Measurements from ENCODE around the gene LIN54. TPM values are rescaled to one million over a fixed set of nuclear protein-coding genes. Genes with fewer than 3 reads are reported as not detected.
A peak's percentile ranks its signal among the peaks of the same experiment; 100 is the strongest.

The LIN54 gene
- polyA plus RNA-seq, 1 donor (not counting 4 experiments of a cell fraction or from before 2014, with no cell fraction given): 8.1 TPM

GRCh38 chr4:82900066-82900410, 110.6 kb downstream of the LIN54 start:
- Histone ChIP-seq H3K36me3 (ENCODE audit: control insufficient read depth in 2 of 2, extremely low read depth in 1 of 2, insufficient read depth in 2 of 2, low read length in 2 of 2) (peaks cover 8 to 11% of the 10 kb centered on the region in 2 experiments), H3K4me1 (ENCODE audit: control insufficient read depth, extremely low read depth, insufficient read depth, low read length) (peaks cover 14% of the 10 kb centered on the region), H3K4me2 (ENCODE audit: control insufficient read depth, extremely low read depth, insufficient read depth, low read depth, low read length) (peak overlapping the region; percentile 78), H3K27ac (ENCODE audit: control insufficient read depth, insufficient read depth, low read length) (peak overlapping the region; percentile 92), H2AFZ (ENCODE audit: control insufficient read depth, low read length) (peak overlapping the region; percentile 70), H3K9me1 (ENCODE audit: control insufficient read depth, extremely low read depth, insufficient read depth, low read length) (no peaks in the 10 kb centered on the region), H3K4me3 (ENCODE audit: control insufficient read depth in 2 of 3, extremely low read depth in 1 of 3, insufficient read depth in 2 of 3, low read depth in 1 of 3, low read length in 3 of 3) (peak overlapping the region; percentile 75 to 98 (median 93)), H3K79me2 (ENCODE audit: control insufficient read depth, insufficient read depth, low read length) (peaks cover 53% of the 10 kb centered on the region), H3K27me3 (ENCODE audit: control insufficient read depth, extremely low read depth, insufficient read depth, low read length) (no peaks in the 10 kb centered on the region), H4K20me1 (ENCODE audit: control insufficient read depth, extremely low read depth, insufficient read depth, low read length) (no peaks in the 10 kb centered on the region), H3K9me3 (ENCODE audit: control insufficient read depth, low read depth, low read length) (no peaks in the 10 kb centered on the region), H3K9ac (ENCODE audit: control insufficient read depth, extremely low read depth, insufficient read depth, low read length) (peak overlapping the region; percentile 92)
- dilution Hi-C loops (cut with MboI; ENCODE audit: extremely low pct_ligation_motif_present, low sequenced_read_pairs): no loop called here
- FAIRE-seq (peak; percentile 44), DNase-seq (ENCODE audit: low read depth, low spot score) (no peak)
- TF ChIP-seq CTCF (optimal IDR thresholded peaks at IDR 0.05 in 1 of 3, IDR thresholded peaks at IDR 0.05 in 1 of 3, conservative IDR thresholded peaks at IDR 0.05 in 1 of 3; ENCODE audit: extremely low read depth in 1 of 3, insufficient read depth in 2 of 3, low read length in 3 of 3) (no peak), EZH2 (IDR thresholded peaks at IDR 0.05; ENCODE audit: low read length) (no peak)

GRCh38 chr4:82899374-82900065, 111.1 kb downstream of the LIN54 start:
- dilution Hi-C loops (cut with MboI; ENCODE audit: extremely low pct_ligation_motif_present, low sequenced_read_pairs): no loop called here
- no peak overlapping the region for H2AFZ ChIP-seq (ENCODE audit: control insufficient read depth, low read length)
- no peak for DNase-seq (ENCODE audit: low read depth, low spot score)

More at GRCh38 chr4:82899374-82900065, 111.1 kb downstream of the LIN54 start:
- Histone ChIP-seq H3K4me3 (ENCODE audit: control insufficient read depth in 2 of 3, extremely low read depth in 1 of 3, insufficient read depth in 2 of 3, low read depth in 1 of 3, low read length in 3 of 3) (peak overlapping the region; percentile 75 to 98 (median 93)), H3K27ac (ENCODE audit: control insufficient read depth, insufficient read depth, low read length) (peak overlapping the region; percentile 92), H3K4me1 (ENCODE audit: control insufficient read depth, extremely low read depth, insufficient read depth, low read length) (peaks cover 18% of the 10 kb centered on the region), H3K9me1 (ENCODE audit: control insufficient read depth, extremely low read depth, insufficient read depth, low read length) (no peaks in the 10 kb centered on the region), H3K4me2 (ENCODE audit: control insufficient read depth, extremely low read depth, insufficient read depth, low read depth, low read length) (peak overlapping the region; percentile 78), H3K27me3 (ENCODE audit: control insufficient read depth, extremely low read depth, insufficient read depth, low read length) (no peaks in the 10 kb centered on the region), H3K36me3 (ENCODE audit: control insufficient read depth in 2 of 2, extremely low read depth in 1 of 2, insufficient read depth in 2 of 2, low read length in 2 of 2) (peaks cover 9 to 15% of the 10 kb centered on the region in 2 experiments), H4K20me1 (ENCODE audit: control insufficient read depth, extremely low read depth, insufficient read depth, low read length) (no peaks in the 10 kb centered on the region), H3K9me3 (ENCODE audit: control insufficient read depth, low read depth, low read length) (no peaks in the 10 kb centered on the region), H3K9ac (ENCODE audit: control insufficient read depth, extremely low read depth, insufficient read depth, low read length) (peak overlapping the region; percentile 92), H3K79me2 (ENCODE audit: control insufficient read depth, insufficient read depth, low read length) (peaks cover 55% of the 10 kb centered on the region)
- no peak for TF ChIP-seq EZH2 (IDR thresholded peaks at IDR 0.05; ENCODE audit: low read length)
- peak; percentile 5 for FAIRE-seq
